ENCODE results near the gene BID. TPM values are rescaled to one million over a fixed set of nuclear protein-coding genes. Genes with fewer than 3 reads are reported as not detected.

The BID gene
- total RNA-seq, 1 experiment from 2014 or later, result 25.0 TPM

GRCh38 chr22:17814830-17815229 lies 40.6 kb upstream of the BID start:
- intact Hi-C loops (cut with micrococcal nuclease), result no loop called here
- POLR2A ChIA-PET, result no interaction called here
- CTCF ChIA-PET, result interaction anchor here (0.7 to 1.0 kb wide), 2 partner anchors 16 to 30 kb away, joined by 3 to 4 read pairs; no protein-coding TSS in a partner anchor

GRCh38 chr22:17814084-17814483 lies 39.8 kb upstream of the BID start:
- Mint-ChIP-seq H3K4me3 (ENCODE audit: unreplicated experiment) (no peak overlapping the region), H3K9me3 (ENCODE audit: unreplicated experiment) (no peaks in the 10 kb centered on the region), H3K4me1 (ENCODE audit: insufficient read depth, unreplicated experiment) (no peaks in the 10 kb centered on the region), H3K36me3 (ENCODE audit: insufficient read depth, unreplicated experiment) (peaks cover 42% of the 10 kb centered on the region), H3K27me3 (ENCODE audit: insufficient read depth, unreplicated experiment) (no peaks in the 10 kb centered on the region), H3K27ac (ENCODE audit: low read depth, unreplicated experiment) (no peak overlapping the region)
- TF ChIP-seq CTCF (IDR thresholded peaks at IDR 0.05; ENCODE audit: unreplicated experiment), result no peak
- no peak for DNase-seq (ENCODE audit: unreplicated experiment)
- BruUV-seq (replicated peaks), result no TSS peak
- POLR2A ChIA-PET, result interaction anchor here (0.5 to 0.6 kb wide), 2 partner anchors 68 to 210 kb away, joined by 3 to 5 read pairs; partner anchors contain the start of gene MICAL3
- CTCF ChIA-PET, result no interaction called here
- intact Hi-C loops (cut with micrococcal nuclease), result no loop called here

More at GRCh38 chr22:17814830-17815229, 40.6 kb upstream of the BID start:
- Mint-ChIP-seq H3K9me3 (ENCODE audit: unreplicated experiment) (no peaks in the 10 kb centered on the region), H3K4me3 (ENCODE audit: unreplicated experiment) (no peak overlapping the region), H3K4me1 (ENCODE audit: insufficient read depth, unreplicated experiment) (no peaks in the 10 kb centered on the region), H3K27ac (ENCODE audit: low read depth, unreplicated experiment) (no peak overlapping the region), H3K27me3 (ENCODE audit: insufficient read depth, unreplicated experiment) (no peaks in the 10 kb centered on the region), H3K36me3 (ENCODE audit: insufficient read depth, unreplicated experiment) (peaks cover 42% of the 10 kb centered on the region)
- BruUV-seq (replicated peaks), result no TSS peak
- TF ChIP-seq CTCF (IDR thresholded peaks at IDR 0.05; ENCODE audit: unreplicated experiment), result no peak
- no peak for DNase-seq (ENCODE audit: unreplicated experiment)

GRCh38 chr22:17811119-17811518 lies 36.9 kb upstream of the BID start:
- intact Hi-C loops (cut with micrococcal nuclease), result no loop called here
- H3K36me3 Mint-ChIP-seq (ENCODE audit: insufficient read depth, unreplicated experiment), result peaks cover 40% of the 10 kb centered on the region
- H3K4me1 Mint-ChIP-seq (ENCODE audit: insufficient read depth, unreplicated experiment), result no peaks in the 10 kb centered on the region
- H3K9me3 Mint-ChIP-seq (ENCODE audit: unreplicated experiment), result no peaks in the 10 kb centered on the region
- H3K27me3 Mint-ChIP-seq (ENCODE audit: insufficient read depth, unreplicated experiment), result no peaks in the 10 kb centered on the region
- DNase-seq (ENCODE audit: unreplicated experiment), result no peak
- TF ChIP-seq CTCF (IDR thresholded peaks at IDR 0.05; ENCODE audit: unreplicated experiment), result no peak
- H3K27ac Mint-ChIP-seq (ENCODE audit: low read depth, unreplicated experiment), result no peak overlapping the region
- POLR2A ChIA-PET, result no interaction called here
- no peak overlapping the region for H3K4me3 Mint-ChIP-seq (ENCODE audit: unreplicated experiment)
- no TSS peak for BruUV-seq (replicated peaks)
- CTCF ChIA-PET, result no interaction called here

- TF ChIP-seq CTCF (IDR thresholded peaks at IDR 0.05; ENCODE audit: unreplicated experiment), result no peak
- POLR2A ChIA-PET, result no interaction called here
- no peaks in the 10 kb centered on the region for H3K27me3 Mint-ChIP-seq (ENCODE audit: insufficient read depth, unreplicated experiment)
- DNase-seq (ENCODE audit: unreplicated experiment), result no peak
- H3K27ac Mint-ChIP-seq (ENCODE audit: low read depth, unreplicated experiment), result no peak overlapping the region
- intact Hi-C loops (cut with micrococcal nuclease), result no loop called here
- H3K9me3 Mint-ChIP-seq (ENCODE audit: unreplicated experiment), result no peaks in the 10 kb centered on the region
- CTCF ChIA-PET, result no interaction called here
- H3K4me3 Mint-ChIP-seq (ENCODE audit: unreplicated experiment), result no peak overlapping the region
- no TSS peak for BruUV-seq (replicated peaks)
- H3K4me1 Mint-ChIP-seq (ENCODE audit: insufficient read depth, unreplicated experiment), result no peaks in the 10 kb centered on the region
- H3K36me3 Mint-ChIP-seq (ENCODE audit: insufficient read depth, unreplicated experiment), result peaks cover 41% of the 10 kb centered on the region
Observed at GRCh38 chr22:17810570-17811116, 36.4 kb upstream of the BID start.
